Endodermal cell (in vitro differentiated cells): Measurements from ENCODE around the gene ZSWIM4. TPM values are rescaled to one million over a fixed set of nuclear protein-coding genes. Genes with fewer than 3 reads are reported as not detected.
A peak's percentile ranks its signal among the peaks of the same experiment; 100 is the strongest.

Source experiments
- DNase-seq: peaks from one replicate; pipeline ENCODE4 v3.0.0-alpha.2; 2017
- H3K27ac ChIP-seq: 2 replicates; pipeline ENCODE4 v1.5.1; 2013; ENCODE audit warnings: mild to moderate bottlenecking, low read depth, low read length, moderate library complexity
- H3K27me3 ChIP-seq: 2 replicates; pipeline ENCODE4 v1.6.1; 2013; ENCODE audit warnings: mild to moderate bottlenecking, low read length, moderate library complexity; ENCODE audit not compliant: insufficient read depth, control insufficient read depth, poor library complexity, severe bottlenecking
- H3K36me3 ChIP-seq: 2 replicates; pipeline ENCODE4 v1.7.0; 2013; ENCODE audit warnings: mild to moderate bottlenecking, low read length, moderate library complexity; ENCODE audit not compliant: control insufficient read depth, insufficient read depth
- H3K4me1 ChIP-seq: one replicate; pipeline ENCODE4 v1.7.0; 2013; ENCODE audit warnings: low read length; ENCODE audit not compliant: control insufficient read depth, insufficient read depth
- H3K4me3 ChIP-seq: 2 replicates; pipeline ENCODE4 v1.5.1; 2013; ENCODE audit warnings: mild to moderate bottlenecking, low read length, moderate library complexity
- H3K9ac ChIP-seq: 2 replicates; pipeline ENCODE4 v1.6.1; 2013; ENCODE audit warnings: mild to moderate bottlenecking, low read length, moderate library complexity; ENCODE audit not compliant: poor library complexity, severe bottlenecking; ENCODE audit errors: extremely low read depth
- H3K9me3 ChIP-seq: 2 replicates; pipeline ENCODE4 v1.6.1; 2013; ENCODE audit warnings: mild to moderate bottlenecking, low read length, moderate library complexity; ENCODE audit not compliant: control insufficient read depth
- H3K27ac Mint-ChIP-seq: 2 replicates; pipeline ENCODE4 v1.8.0; 2020; ENCODE audit warnings: mixed read lengths
- H3K27me3 Mint-ChIP-seq: 2 replicates; pipeline ENCODE4 v1.8.0; 2021; ENCODE audit warnings: mild to moderate bottlenecking, mixed read lengths; ENCODE audit not compliant: insufficient read depth
- H3K36me3 Mint-ChIP-seq: 2 replicates; pipeline ENCODE4 v1.8.0; 2020; ENCODE audit warnings: low read depth, mixed read lengths
- H3K4me1 Mint-ChIP-seq: 2 replicates; pipeline ENCODE4 v1.8.0; 2020; ENCODE audit warnings: mixed read lengths
- H3K4me3 Mint-ChIP-seq: 2 replicates; pipeline ENCODE4 v1.8.0; 2020; ENCODE audit warnings: mild to moderate bottlenecking, moderate library complexity, mixed read lengths
- H3K9me3 Mint-ChIP-seq: 2 replicates; pipeline ENCODE4 v1.8.0; 2020; ENCODE audit warnings: mild to moderate bottlenecking, mixed read lengths
- CTCF ChIP-seq: fragments of 200-600 bp; sonication (generic); conservative IDR thresholded peaks from 2 replicates; pipeline ENCODE4 v1.5.0; 2021; ENCODE audit warnings: antibody characterized with exemption, mild to moderate bottlenecking
- WGBS, 2 experiments: methylation state at CpG; one replicate each; pipeline versions ENCODE4 v1.1.5 to v1.1.7; 2013; ENCODE audit warnings: missing lambda C conversion rate in 2 of 2, mixed read lengths in 1 of 2; ENCODE audit not compliant: insufficient coverage in 1 of 2, insufficient read length in 1 of 2; 5-methylcytosine and 5-hydroxymethylcytosine counted together
- total RNA-seq, 2 donors: library from RNA; stranded (reverse); fragmentation: NEBNext Ultra II Directional in 1 of 2; extraction: Animal tissue kit (Norgen Biotek cat#: 25700) in 1 of 2; gene quantifications; 2 replicates in 1 of 2; 3 replicates in 1 of 2; pipeline ENCODE4 v1.2.1, GENCODE V29; 2021

Gene ZSWIM4
- total RNA-seq, 2 donors from 2014 or later: 30.0 to 41.9 TPM

- Histone ChIP-seq H3K9me3 (no peaks in the 10 kb centered on the region), H3K27me3 (no peaks in the 10 kb centered on the region), H3K4me3 (no peak overlapping the region), H3K36me3 (peaks cover 4% of the 10 kb centered on the region), H3K27ac (no peak overlapping the region), H3K9ac (no peak overlapping the region), H3K4me1 (no peaks in the 10 kb centered on the region)
- 93 to 97% methylated on average over 25 to 32 of the region's 32 CpGs for WGBS, 2 experiments
- peak; percentile 39 for DNase-seq
- H3K9me3 Mint-ChIP-seq: no peaks in the 10 kb centered on the region
- no peak overlapping the region for H3K27ac Mint-ChIP-seq
- no peak overlapping the region for H3K4me3 Mint-ChIP-seq
- no peaks in the 10 kb centered on the region for H3K27me3 Mint-ChIP-seq
- H3K36me3 Mint-ChIP-seq: peaks cover 44% of the 10 kb centered on the region
- peaks cover 10% of the 10 kb centered on the region for H3K4me1 Mint-ChIP-seq
- TF ChIP-seq CTCF: no peak
Measured at GRCh38 chr19:13830741-13831536, 35.7 kb downstream of the ZSWIM4 start.

DNA sequence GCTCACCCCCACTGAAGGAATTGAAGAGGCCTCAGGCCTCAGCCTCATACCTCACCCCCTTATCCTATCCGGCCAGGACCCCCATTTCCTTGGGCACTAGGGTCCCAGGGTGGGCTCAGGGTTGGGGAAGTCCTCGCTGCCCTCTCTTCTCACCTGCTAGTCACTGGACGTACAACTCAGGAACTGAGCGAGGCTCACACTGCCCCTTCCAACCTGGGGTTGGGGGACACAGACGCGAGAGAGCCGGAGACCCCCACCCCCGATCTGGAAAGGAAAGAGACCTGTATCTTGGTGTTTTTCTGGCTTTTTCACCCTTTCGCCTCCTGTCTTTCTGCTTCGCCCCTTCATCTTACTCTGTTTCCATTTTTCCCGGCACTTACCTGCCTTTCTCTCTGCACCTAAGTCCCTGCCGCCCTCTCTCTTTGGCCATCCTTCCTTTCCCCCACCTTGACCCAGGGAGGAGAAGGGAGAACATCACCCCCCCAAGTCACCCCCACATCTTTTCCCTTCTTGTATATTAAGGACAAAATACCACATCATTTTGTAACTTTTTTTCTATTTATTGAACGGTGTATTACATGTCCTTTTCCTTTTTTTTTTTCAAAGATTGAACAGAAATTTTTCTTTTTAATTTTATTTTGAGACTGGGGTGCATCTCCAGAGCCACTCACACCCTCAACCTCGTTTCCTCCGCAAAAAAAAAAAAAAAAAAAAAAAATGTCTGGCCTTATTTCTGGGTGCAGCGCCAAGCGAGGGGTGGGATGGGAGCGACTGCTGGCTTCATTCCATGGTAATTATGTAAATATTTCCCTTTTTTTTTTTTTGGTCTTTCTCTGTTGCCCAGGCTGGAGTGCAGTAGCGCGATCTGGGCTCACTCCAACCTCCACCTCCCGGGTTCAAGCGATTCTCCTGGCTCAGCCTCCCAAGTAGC, 36.6 kb downstream of the ZSWIM4 start:
- DNase-seq: no peak
- H3K27me3 ChIP-seq: no peaks in the 10 kb centered on the region
- no peaks in the 10 kb centered on the region for H3K27me3 Mint-ChIP-seq
- no peak overlapping the region for H3K9ac ChIP-seq
- 94% methylated on average over 14 to 19 of the region's 22 CpGs for WGBS, 2 experiments
- no peaks in the 10 kb centered on the region for H3K9me3 ChIP-seq
- H3K27ac ChIP-seq: no peak overlapping the region
- peak overlapping the region; percentile 62 for H3K4me3 Mint-ChIP-seq
- no peaks in the 10 kb centered on the region for H3K9me3 Mint-ChIP-seq
- peaks cover 8% of the 10 kb centered on the region for H3K4me1 Mint-ChIP-seq
- no peaks in the 10 kb centered on the region for H3K36me3 ChIP-seq
- no peak overlapping the region for H3K4me3 ChIP-seq
- peaks cover 38% of the 10 kb centered on the region for H3K36me3 Mint-ChIP-seq
- peak overlapping the region; percentile 10 for H3K27ac Mint-ChIP-seq
- no peaks in the 10 kb centered on the region for H3K4me1 ChIP-seq
- TF ChIP-seq CTCF: no peak

DNA sequence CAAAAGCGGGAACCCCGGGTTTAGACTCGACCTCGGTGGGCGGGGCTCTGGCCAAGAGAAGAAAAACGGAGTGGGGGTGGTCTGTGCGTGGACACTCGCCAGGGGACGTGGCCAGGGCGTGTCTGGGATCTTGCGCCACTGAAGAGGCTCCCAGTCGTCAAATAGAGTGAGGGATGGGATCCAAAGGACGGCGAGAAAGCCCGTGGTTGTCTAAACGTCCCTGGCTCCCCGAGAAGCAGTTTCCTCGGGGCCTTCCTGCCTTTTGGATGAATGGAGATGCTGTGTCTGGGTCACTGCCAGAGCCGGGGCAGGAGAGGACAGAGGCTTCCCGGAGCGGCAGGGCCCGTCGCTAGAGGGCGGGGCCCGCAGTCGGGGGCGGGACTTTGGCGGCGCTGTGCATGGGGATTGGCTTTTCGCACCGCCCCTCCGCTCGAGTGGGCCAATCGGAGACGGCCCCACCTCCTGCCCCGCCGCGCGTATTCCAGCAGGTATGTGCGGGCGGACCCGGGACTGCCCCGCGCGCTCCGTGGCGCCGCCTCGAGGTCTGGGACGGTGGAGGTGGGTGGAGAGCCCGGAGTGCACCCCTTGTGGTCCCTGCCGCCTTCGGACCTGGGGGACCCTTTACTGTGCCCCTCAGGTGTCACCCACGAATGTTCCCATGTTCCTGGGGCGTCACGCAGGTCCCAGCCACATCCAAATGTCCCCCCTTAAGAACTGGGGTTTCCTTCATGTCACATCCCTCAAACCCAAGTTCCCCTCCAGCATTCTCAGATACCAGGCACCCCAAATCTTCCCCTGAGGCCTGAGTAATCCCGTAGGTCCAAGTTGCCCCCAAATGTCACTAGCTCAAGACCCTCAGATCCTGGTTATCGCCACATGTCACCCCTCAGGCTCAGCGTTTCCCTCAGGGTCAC, 38.3 kb downstream of the ZSWIM4 start:
- H3K4me3 ChIP-seq: peak overlapping the region; percentile 74
- no peaks in the 10 kb centered on the region for H3K36me3 ChIP-seq
- TF ChIP-seq CTCF: peak; percentile 77
- H3K9ac ChIP-seq: peak overlapping the region; percentile 44
- H3K4me1 ChIP-seq: no peaks in the 10 kb centered on the region
- 16 to 47% methylated on average over 14 to 59 of the region's 59 CpGs for WGBS, 2 experiments
- no peaks in the 10 kb centered on the region for H3K9me3 ChIP-seq
- no peaks in the 10 kb centered on the region for H3K27me3 ChIP-seq
- peaks cover 25% of the 10 kb centered on the region for H3K36me3 Mint-ChIP-seq
- DNase-seq: peak; percentile 99
- H3K4me1 Mint-ChIP-seq: peaks cover 4% of the 10 kb centered on the region
- H3K27ac Mint-ChIP-seq: peak overlapping the region; percentile 85
- H3K27ac ChIP-seq: peak overlapping the region; percentile 53
- H3K4me3 Mint-ChIP-seq: peak overlapping the region; percentile 62
- H3K9me3 Mint-ChIP-seq: no peaks in the 10 kb centered on the region
- H3K27me3 Mint-ChIP-seq: no peaks in the 10 kb centered on the region
